Naive B cell (primary cell): Measurements from ENCODE around the gene FOXN3. TPM values are rescaled to one million over a fixed set of nuclear protein-coding genes. Genes with fewer than 3 reads are reported as not detected.

Experiments
- ATAC-seq, 2 donors: fragments of 150-1000 bp; cut with Tn5 transposase; 2 replicates each; pipeline ENCODE4 v1.10.0; 2021; ENCODE audit warnings: low read depth in 2 of 2, mild to moderate bottlenecking in 2 of 2, moderate library complexity in 2 of 2
- DNase-seq: peaks from one replicate; pipeline ENCODE4 v3.0.0; 2022
- H3K27ac Mint-ChIP-seq, 6 donors: one replicate each; pipeline ENCODE4 v1.8.0; 2020 to 2022; ENCODE audit warnings: mild to moderate bottlenecking in 6 of 6, mixed read lengths in 6 of 6, moderate library complexity in 5 of 6, inconsistent platforms in 2 of 6
- H3K27me3 Mint-ChIP-seq, 3 donors: one replicate each; pipeline ENCODE4 v1.8.0; 2021 to 2022; ENCODE audit warnings: mixed read lengths in 3 of 3, mild to moderate bottlenecking in 1 of 3
- H3K36me3 Mint-ChIP-seq, 2 donors: one replicate each; pipeline ENCODE4 v1.8.0; 2020 to 2022; ENCODE audit warnings: mixed read lengths in 2 of 2, inconsistent platforms in 1 of 2, mild to moderate bottlenecking in 1 of 2
- H3K4me1 Mint-ChIP-seq, 3 donors: one replicate each; pipeline ENCODE4 v1.8.0; 2020 to 2022; ENCODE audit warnings: mixed read lengths in 3 of 3, inconsistent platforms in 1 of 3, mild to moderate bottlenecking in 1 of 3, moderate library complexity in 1 of 3
- H3K4me3 Mint-ChIP-seq, 8 donors: one replicate each; pipeline ENCODE4 v1.8.0; 2020 to 2022; ENCODE audit warnings: mild to moderate bottlenecking in 8 of 8, mixed read lengths in 8 of 8, moderate library complexity in 8 of 8, inconsistent platforms in 2 of 8
- H3K9me3 Mint-ChIP-seq, 7 donors: one replicate each; pipeline ENCODE4 v1.8.0; 2020 to 2022; ENCODE audit warnings: mixed read lengths in 7 of 7, mild to moderate bottlenecking in 5 of 7, inconsistent platforms in 2 of 7, moderate library complexity in 1 of 7
- polyA plus RNA-seq, 6 donors: library from polyadenylated mRNA; unstranded; fragments of 300-500 nt; fragmentation: Illumina TruSeq; gene quantifications; one replicate each; pipeline ENCODE4 v1.2.3, GENCODE V29; 2021; ENCODE audit warnings: low read depth in 6 of 6

The FOXN3 gene
- polyA plus RNA-seq, 6 donors from 2014 or later, result 47.8 to 77.5 (median 58.7) TPM

- Mint-ChIP-seq H3K27me3 (no peaks in the 10 kb centered on the region), H3K27ac (peak overlapping the region in 4 of 6 donors; percentile 57 to 87 (median 86)), H3K9me3 (no peaks in the 10 kb centered on the region), H3K36me3 (peaks cover 0 to 9% of the 10 kb centered on the region in 2 donors), H3K4me1 (peaks cover 66 to 95% (median 81%) of the 10 kb centered on the region in 3 donors), H3K4me3 (peak overlapping the region in 1 of 8 donors; percentile 22)
- ATAC-seq, result no peak
- DNase-seq, result no peak
Measured at GRCh38 chr14:89269404-89269803, 147.6 kb downstream of the FOXN3 start.

GRCh38 chr14:89268514-89268913, 148.5 kb downstream of the FOXN3 start:
- Mint-ChIP-seq H3K36me3 (peaks cover 0 to 9% of the 10 kb centered on the region in 2 donors), H3K27me3 (no peaks in the 10 kb centered on the region), H3K9me3 (no peaks in the 10 kb centered on the region), H3K4me3 (peak overlapping the region in 2 of 8 donors; percentile 11 to 26), H3K27ac (peak overlapping the region in 5 of 6 donors; percentile 39 to 86 (median 82)), H3K4me1 (peaks cover 65 to 96% (median 81%) of the 10 kb centered on the region in 3 donors)
- DNase-seq (no peak), ATAC-seq (no peak)

DNA sequence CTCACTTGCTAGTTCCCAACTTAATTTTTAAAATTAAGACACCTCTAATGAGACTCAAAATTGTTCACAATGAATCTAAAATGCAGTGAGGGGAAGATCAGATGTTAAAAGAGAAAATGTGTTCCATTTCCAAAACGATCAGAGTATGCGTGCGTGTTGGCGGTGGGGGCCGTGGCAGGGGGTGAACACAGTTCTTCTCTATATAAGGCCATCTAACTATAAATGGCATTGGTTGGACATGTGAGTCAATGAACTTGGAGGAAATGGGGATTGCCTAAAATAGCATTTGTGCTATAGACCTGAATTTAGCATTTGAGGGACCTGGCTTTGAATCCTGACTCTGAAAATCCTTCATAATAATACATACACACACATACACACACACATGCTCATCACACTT, 149.4 kb downstream of the FOXN3 start:
- Mint-ChIP-seq H3K36me3 (peaks cover 0 to 9% of the 10 kb centered on the region in 2 donors), H3K4me3 (peak overlapping the region in 1 of 8 donors; percentile 13), H3K27me3 (no peaks in the 10 kb centered on the region), H3K4me1 (peaks cover 59 to 93% (median 73%) of the 10 kb centered on the region in 3 donors), H3K9me3 (no peaks in the 10 kb centered on the region), H3K27ac (peak overlapping the region in 5 of 6 donors; percentile 39 to 86 (median 82))
- ATAC-seq, result no peak
- no peak for DNase-seq

- ATAC-seq, result no peak
- H3K27me3 Mint-ChIP-seq, result no peaks in the 10 kb centered on the region
- peak overlapping the region in 5 of 6 donors; percentile 76 to 89 (median 84) for H3K27ac Mint-ChIP-seq
Measured at GRCh38 chr14:89267163-89267562, 149.9 kb downstream of the FOXN3 start.

GRCh38 chr14:89266754-89267153, 150.3 kb downstream of the FOXN3 start:
- Mint-ChIP-seq H3K9me3 (no peaks in the 10 kb centered on the region), H3K4me1 (peaks cover 65 to 92% (median 78%) of the 10 kb centered on the region in 3 donors), H3K27me3 (no peaks in the 10 kb centered on the region), H3K36me3 (peaks cover 0 to 9% of the 10 kb centered on the region in 2 donors), H3K27ac (peak overlapping the region in 5 of 6 donors; percentile 76 to 89 (median 84)), H3K4me3 (peak overlapping the region in 1 of 8 donors; percentile 9)
- ATAC-seq (no peak), DNase-seq (no peak)

More at GRCh38 chr14:89267163-89267562, 149.9 kb downstream of the FOXN3 start:
- Mint-ChIP-seq H3K4me1 (peaks cover 61 to 92% (median 74%) of the 10 kb centered on the region in 3 donors), H3K9me3 (no peaks in the 10 kb centered on the region), H3K36me3 (peaks cover 0 to 9% of the 10 kb centered on the region in 2 donors), H3K4me3 (peak overlapping the region in 2 of 8 donors; percentile 9 to 36)
- DNase-seq, result no peak

GRCh38 chr14:89265234-89265633, 151.8 kb downstream of the FOXN3 start:
- Mint-ChIP-seq H3K36me3 (peaks cover 0 to 9% of the 10 kb centered on the region in 2 donors), H3K9me3 (peaks cover 0 to under 1% (median 0%) of the 10 kb centered on the region in 7 donors), H3K27ac (peak overlapping the region in 2 of 6 donors; percentile 53 to 89), H3K27me3 (no peaks in the 10 kb centered on the region), H3K4me3 (no peak overlapping the region), H3K4me1 (peaks cover 57 to 88% (median 73%) of the 10 kb centered on the region in 3 donors)
- DNase-seq (no peak), ATAC-seq (no peak)

DNA sequence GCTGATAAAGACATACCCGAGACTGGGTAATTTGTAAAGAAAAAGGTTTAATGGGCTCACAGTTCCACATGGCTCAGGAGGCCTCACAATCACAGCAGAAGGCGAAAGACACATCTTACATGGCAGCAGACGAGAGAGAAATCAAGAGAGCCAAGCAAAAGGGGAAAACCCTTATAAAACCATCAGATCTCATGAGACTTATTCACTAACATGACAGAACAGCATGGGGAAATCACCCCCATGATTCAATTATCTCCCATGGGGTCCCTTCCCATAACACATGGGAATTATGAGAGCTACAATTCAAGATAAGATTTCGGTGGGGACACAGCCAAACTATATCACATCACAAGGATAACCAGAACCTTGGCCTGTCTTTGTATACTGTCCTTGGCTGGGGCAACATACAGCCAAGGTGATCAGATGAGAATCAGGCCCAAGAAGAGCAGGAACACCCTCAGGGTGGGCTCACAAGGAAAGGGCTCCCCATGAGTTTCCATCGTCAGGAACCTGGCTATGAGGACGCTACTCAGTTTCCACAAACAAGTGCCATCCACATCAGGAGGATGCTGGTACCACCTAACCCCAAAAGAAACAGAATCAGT, 152.7 kb downstream of the FOXN3 start:
- H3K4me1 Mint-ChIP-seq, result peaks cover 51 to 81% (median 67%) of the 10 kb centered on the region in 3 donors
- peak; percentile 90 to 93 for ATAC-seq
- peak overlapping the region in 7 of 8 donors; percentile 14 to 75 (median 50) for H3K4me3 Mint-ChIP-seq
- H3K36me3 Mint-ChIP-seq, result peaks cover 0 to 9% of the 10 kb centered on the region in 2 donors
- H3K27ac Mint-ChIP-seq, result peak overlapping the region; percentile 62 to 91 (median 80)
- peak; percentile 43 for DNase-seq
- H3K9me3 Mint-ChIP-seq, result peaks cover 0 to 2% (median 0%) of the 10 kb centered on the region in 7 donors
- H3K27me3 Mint-ChIP-seq, result no peaks in the 10 kb centered on the region

DNA sequence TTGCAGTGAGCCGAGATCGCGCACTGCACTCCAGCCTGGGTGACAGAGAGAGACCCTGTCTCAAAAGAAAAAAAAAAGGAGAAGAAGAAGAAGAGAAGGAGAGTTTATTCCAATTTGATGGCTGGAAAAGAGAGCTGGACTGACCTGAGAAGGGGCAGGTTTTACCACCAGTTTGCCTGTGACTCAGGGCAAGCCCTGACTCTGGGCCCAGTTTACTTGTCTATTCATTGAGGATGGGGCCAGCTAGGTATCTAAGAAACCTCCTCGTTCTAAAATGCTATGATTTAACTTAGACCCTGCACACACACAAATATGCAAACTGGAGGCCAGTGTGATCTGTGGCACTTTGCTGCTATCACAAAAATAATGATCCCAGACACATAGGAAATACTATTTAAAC, 155.0 kb downstream of the FOXN3 start:
- Mint-ChIP-seq H3K4me1 (peaks cover 44 to 75% (median 52%) of the 10 kb centered on the region in 3 donors), H3K9me3 (peaks cover 0 to 2% (median 0%) of the 10 kb centered on the region in 7 donors), H3K27me3 (no peaks in the 10 kb centered on the region), H3K36me3 (peaks cover 0 to 15% of the 10 kb centered on the region in 2 donors), H3K4me3 (peak overlapping the region in 1 of 8 donors; percentile 30), H3K27ac (peak overlapping the region in 4 of 6 donors; percentile 54 to 83 (median 64))
- no peak for ATAC-seq
- DNase-seq, result no peak

GRCh38 chr14:89260898-89261297, 156.1 kb downstream of the FOXN3 start:
- Mint-ChIP-seq H3K36me3 (peaks cover 0 to 11% of the 10 kb centered on the region in 2 donors), H3K4me1 (peaks cover 47 to 74% (median 54%) of the 10 kb centered on the region in 3 donors), H3K9me3 (peaks cover 0 to 2% (median 0%) of the 10 kb centered on the region in 7 donors), H3K27me3 (no peaks in the 10 kb centered on the region), H3K27ac (peak overlapping the region in 2 of 6 donors; percentile 61 to 83), H3K4me3 (peak overlapping the region in 1 of 8 donors; percentile 42)
- ATAC-seq (no peak), DNase-seq (no peak)

- peak overlapping the region in 2 of 8 donors; percentile 7 to 33 for H3K4me3 Mint-ChIP-seq
- no peak overlapping the region for H3K27ac Mint-ChIP-seq
- peaks cover 0 to 2% (median 0%) of the 10 kb centered on the region in 7 donors for H3K9me3 Mint-ChIP-seq
- H3K36me3 Mint-ChIP-seq, result peaks cover 0 to 11% of the 10 kb centered on the region in 2 donors
- no peaks in the 10 kb centered on the region for H3K27me3 Mint-ChIP-seq
- no peak for ATAC-seq
- peaks cover 41 to 70% (median 55%) of the 10 kb centered on the region in 3 donors for H3K4me1 Mint-ChIP-seq
- no peak for DNase-seq
Measured at GRCh38 chr14:89259951-89260609, 157.0 kb downstream of the FOXN3 start.

DNA sequence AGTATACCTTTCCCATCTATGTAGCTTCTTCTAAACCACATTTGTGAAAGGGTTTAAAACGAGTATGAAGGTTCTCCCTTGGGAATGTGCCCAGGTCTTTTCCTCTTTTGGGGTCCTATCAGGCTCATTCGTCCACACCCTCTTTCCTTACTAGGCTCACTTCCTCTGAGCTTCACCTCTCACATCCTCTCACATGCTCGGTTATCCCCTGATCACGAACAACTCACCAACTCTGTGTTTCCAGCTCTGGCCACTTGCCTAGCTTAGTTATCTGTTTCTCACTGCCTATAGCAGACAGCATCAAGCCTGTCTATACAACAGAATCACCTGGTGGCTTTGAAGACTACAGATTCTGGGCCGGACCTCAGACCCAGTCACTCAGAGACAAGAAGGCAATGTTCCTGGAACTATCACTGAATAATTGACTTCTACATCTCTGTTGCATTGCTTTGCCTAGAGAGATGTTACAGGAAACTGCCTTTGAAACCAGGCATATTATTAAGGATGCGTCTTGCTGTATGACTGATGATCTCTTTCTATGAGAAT, 158.2 kb downstream of the FOXN3 start:
- peak; percentile 22 for DNase-seq
- ATAC-seq, result peak; percentile 79 to 91
- peak overlapping the region in 4 of 8 donors; percentile 6 to 45 (median 30) for H3K4me3 Mint-ChIP-seq
- peaks cover 0 to 2% (median 0%) of the 10 kb centered on the region in 7 donors for H3K9me3 Mint-ChIP-seq
- H3K27ac Mint-ChIP-seq, result peak overlapping the region in 5 of 6 donors; percentile 2 to 98 (median 83)
- peaks cover 0 to 11% of the 10 kb centered on the region in 2 donors for H3K36me3 Mint-ChIP-seq
- peaks cover 35 to 65% (median 54%) of the 10 kb centered on the region in 3 donors for H3K4me1 Mint-ChIP-seq
- no peaks in the 10 kb centered on the region for H3K27me3 Mint-ChIP-seq

DNA sequence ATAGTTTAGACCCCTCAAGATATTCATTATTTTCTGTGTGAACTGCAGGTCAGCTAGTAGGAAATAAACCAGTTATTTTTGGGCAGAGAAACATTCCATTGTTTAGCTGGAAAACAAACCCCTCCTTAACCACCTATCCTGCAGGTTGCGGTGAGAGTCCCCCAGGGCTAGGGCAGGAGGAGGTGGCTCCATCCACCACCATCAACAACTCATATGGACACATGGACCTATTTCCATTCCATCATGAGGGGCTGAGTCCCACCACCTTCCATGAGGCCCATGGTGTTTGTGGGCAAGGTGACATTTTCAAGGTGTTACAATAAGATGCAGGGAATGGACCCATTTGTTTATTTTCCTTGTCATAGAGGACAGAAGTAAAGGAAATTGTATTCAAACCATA, 160.1 kb downstream of the FOXN3 start:
- peak overlapping the region in 3 of 6 donors; percentile 40 to 75 (median 46) for H3K27ac Mint-ChIP-seq
- H3K27me3 Mint-ChIP-seq, result no peaks in the 10 kb centered on the region
- H3K4me1 Mint-ChIP-seq, result peaks cover 37 to 64% (median 53%) of the 10 kb centered on the region in 3 donors
- ATAC-seq (no peak), DNase-seq (no peak)
- no peak overlapping the region for H3K4me3 Mint-ChIP-seq
- H3K36me3 Mint-ChIP-seq, result peaks cover 0 to 16% of the 10 kb centered on the region in 2 donors
- peaks cover 0 to 2% (median 0%) of the 10 kb centered on the region in 7 donors for H3K9me3 Mint-ChIP-seq

- DNase-seq (no peak), ATAC-seq (no peak)
- Mint-ChIP-seq H3K27me3 (no peaks in the 10 kb centered on the region), H3K4me3 (no peak overlapping the region), H3K9me3 (peaks cover 0 to 2% (median 0%) of the 10 kb centered on the region in 7 donors), H3K4me1 (peaks cover 35 to 59% (median 49%) of the 10 kb centered on the region in 3 donors), H3K27ac (peak overlapping the region in 4 of 6 donors; percentile 40 to 76 (median 46)), H3K36me3 (peaks cover 0 to 16% of the 10 kb centered on the region in 2 donors)
Measured at GRCh38 chr14:89256283-89256682, 160.8 kb downstream of the FOXN3 start.
